HG03520 (cell line): ENCODE data around the gene LTF.

Experiments used
- ATAC-seq: cut with Tn5 transposase; IDR thresholded peaks from one replicate; pipeline ENCODE4 v1.9.1; 2021; ENCODE audit warnings: mild to moderate bottlenecking, moderate library complexity; ENCODE audit not compliant: unreplicated experiment

Gene LTF

GRCh38 chr3:46491089-46492070 is 26.7 kb upstream of the LTF start:
- ATAC-seq: no peak

GRCh38 chr3:46490338-46491084 is 25.8 kb upstream of the LTF start:
- no peak for ATAC-seq

GRCh38 chr3:46489875-46490274 is 25.2 kb upstream of the LTF start:
- no peak for ATAC-seq

- ATAC-seq: no peak
Observed at GRCh38 chr3:46489381-46489780, 24.7 kb upstream of the LTF start.

- peak; percentile 86 for ATAC-seq
Observed at GRCh38 chr3:46488735-46489361, 24.1 kb upstream of the LTF start.

- no peak for ATAC-seq
Observed at GRCh38 chr3:46485779-46486175, 21.1 kb upstream of the LTF start.

- ATAC-seq: no peak
Observed at GRCh38 chr3:46484911-46485778, 20.4 kb upstream of the LTF start.

GRCh38 chr3:46484388-46484787 is 19.7 kb upstream of the LTF start:
- ATAC-seq: no peak

- ATAC-seq: no peak
Observed at GRCh38 chr3:46483825-46484224, 19.1 kb upstream of the LTF start.

GRCh38 chr3:46482632-46483350 is 18.1 kb upstream of the LTF start:
- no peak for ATAC-seq

- no peak for ATAC-seq
Observed at GRCh38 chr3:46481636-46482035, 16.9 kb upstream of the LTF start.

- no peak for ATAC-seq
Observed at GRCh38 chr3:46480491-46481195, 15.9 kb upstream of the LTF start.

- ATAC-seq: no peak
Observed at GRCh38 chr3:46479696-46480095, 15.0 kb upstream of the LTF start.

- no peak for ATAC-seq
Observed at GRCh38 chr3:46479021-46479420, 14.3 kb upstream of the LTF start.

GRCh38 chr3:46478341-46478740 is 13.6 kb upstream of the LTF start:
- ATAC-seq: no peak

GRCh38 chr3:46477756-46478155 is 13.1 kb upstream of the LTF start:
- no peak for ATAC-seq

- no peak for ATAC-seq
Observed at GRCh38 chr3:46477145-46477544, 12.4 kb upstream of the LTF start.

- no peak for ATAC-seq
Observed at GRCh38 chr3:46472736-46473135, 8.0 kb upstream of the LTF start.

GRCh38 chr3:46471371-46471914 is 6.7 kb upstream of the LTF start:
- no peak for ATAC-seq
